Mesenchymal stem cell (in vitro differentiated cells and primary cell): ENCODE results near the gene MARVELD1.

ENCODE experiments used
- DNase-seq: peaks from one replicate; pipeline ENCODE4 v3.0.0-alpha.2; 2013
- H2AFZ ChIP-seq: one replicate; pipeline ENCODE4 v1.6.1; 2013; ENCODE audit warnings: low read depth, mild to moderate bottlenecking, control low read depth, inconsistent platforms, low read length, moderate library complexity
- H2AK5ac ChIP-seq: 2 replicates; pipeline ENCODE4 v1.6.1; 2013; ENCODE audit warnings: low read length, moderate library complexity, mild to moderate bottlenecking, inconsistent platforms; ENCODE audit not compliant: severe bottlenecking
- H2BK120ac ChIP-seq: one replicate; pipeline ENCODE4 v1.6.1; 2013; ENCODE audit warnings: low read depth, mild to moderate bottlenecking, inconsistent platforms, low read length, moderate library complexity
- H2BK12ac ChIP-seq, 2 experiments: one replicate each; pipeline ENCODE4 v1.6.1; 2013; ENCODE audit warnings: inconsistent platforms in 2 of 2, low read length in 2 of 2, mild to moderate bottlenecking in 2 of 2, moderate library complexity in 2 of 2, control low read depth in 1 of 2
- H2BK15ac ChIP-seq: one replicate; pipeline ENCODE4 v1.6.1; 2013; ENCODE audit warnings: mild to moderate bottlenecking, low read depth, inconsistent platforms; ENCODE audit not compliant: poor library complexity, severe bottlenecking
- H2BK5ac ChIP-seq: 2 replicates; pipeline ENCODE4 v1.6.1; 2013; ENCODE audit warnings: low read depth, mild to moderate bottlenecking, low read length, control low read depth, inconsistent platforms; ENCODE audit not compliant: poor library complexity, severe bottlenecking
- H3K14ac ChIP-seq, 2 experiments: one replicate each; pipeline ENCODE4 v1.6.1; 2013; ENCODE audit warnings: inconsistent platforms in 2 of 2, low read length in 2 of 2, control low read depth in 1 of 2, mild to moderate bottlenecking in 1 of 2, moderate library complexity in 1 of 2
- H3K18ac ChIP-seq, 2 experiments: one replicate each; pipeline ENCODE4 v1.6.1; 2013; ENCODE audit warnings: inconsistent platforms in 2 of 2, low read length in 2 of 2, control low read depth in 1 of 2, low read depth in 1 of 2, mild to moderate bottlenecking in 1 of 2
- H3K23ac ChIP-seq, 2 experiments: one replicate each; pipeline ENCODE4 v1.6.1; 2013; ENCODE audit warnings: inconsistent platforms in 2 of 2, low read length in 2 of 2, mild to moderate bottlenecking in 2 of 2, moderate library complexity in 2 of 2, control low read depth in 1 of 2
- H3K27ac ChIP-seq: 2 replicates; pipeline ENCODE4 v1.5.1; 2013; ENCODE audit warnings: mild to moderate bottlenecking, moderate library complexity, low read length, control low read depth, inconsistent platforms; ENCODE audit not compliant: poor library complexity, severe bottlenecking
- H3K27me3 ChIP-seq, 2 experiments: 2 replicates each; pipeline versions ENCODE4 v1.6.1 to v1.7.0; 2013; ENCODE audit warnings: low read length in 2 of 2, mild to moderate bottlenecking in 2 of 2, moderate library complexity in 2 of 2, control low read depth in 1 of 2, inconsistent platforms in 1 of 2; ENCODE audit not compliant: control insufficient read depth in 1 of 2, insufficient read depth in 1 of 2
- H3K36me3 ChIP-seq, 2 experiments: 2 replicates each; pipeline versions ENCODE4 v1.6.1 to v1.7.0; 2013; ENCODE audit warnings: low read length in 2 of 2, control low read depth in 1 of 2, inconsistent platforms in 1 of 2, low read depth in 1 of 2, mild to moderate bottlenecking in 1 of 2; ENCODE audit not compliant: insufficient read depth in 2 of 2, control insufficient read depth in 1 of 2
- H3K4ac ChIP-seq, 2 experiments: one replicate each; pipeline ENCODE4 v1.6.1; 2013; ENCODE audit warnings: inconsistent platforms in 2 of 2, low read length in 2 of 2, mild to moderate bottlenecking in 2 of 2, moderate library complexity in 2 of 2, control low read depth in 1 of 2, low read depth in 1 of 2
- H3K4me1 ChIP-seq: 2 replicates; pipeline ENCODE4 v1.6.1; 2013; ENCODE audit warnings: low read depth, low read length, control low read depth; ENCODE audit not compliant: control insufficient read depth, insufficient read depth
- H3K4me2 ChIP-seq: 2 replicates; pipeline ENCODE4 v1.6.1; 2013; ENCODE audit warnings: low read length, mild to moderate bottlenecking, inconsistent platforms; ENCODE audit not compliant: poor library complexity, severe bottlenecking
- H3K4me3 ChIP-seq, 2 experiments: 2 replicates each; pipeline versions ENCODE4 v1.5.1 to v1.7.0; 2013; ENCODE audit warnings: low read length in 2 of 2, mild to moderate bottlenecking in 2 of 2, control low read depth in 1 of 2, low read depth in 1 of 2; ENCODE audit not compliant: insufficient read depth in 1 of 2
- H3K79me1 ChIP-seq: replicated peaks from 2 replicates; pipeline ENCODE4 v1.6.1; 2013; ENCODE audit warnings: mild to moderate bottlenecking, control low read depth, low read length, inconsistent platforms; ENCODE audit not compliant: poor library complexity, severe bottlenecking
- H3K9ac ChIP-seq: 2 replicates; pipeline ENCODE4 v1.7.0; 2013; ENCODE audit warnings: mild to moderate bottlenecking, low read length, moderate library complexity
- H3K9me3 ChIP-seq: 2 replicates; pipeline ENCODE4 v1.7.0; 2013; ENCODE audit warnings: mild to moderate bottlenecking, low read length; ENCODE audit not compliant: control insufficient read depth
- H4K8ac ChIP-seq: one replicate; pipeline ENCODE4 v1.6.1; 2013; ENCODE audit warnings: inconsistent platforms, mild to moderate bottlenecking, low read length, moderate library complexity
- H4K91ac ChIP-seq: one replicate; pipeline ENCODE4 v1.6.1; 2013; ENCODE audit warnings: mild to moderate bottlenecking, low read length, inconsistent platforms
- WGBS: methylation state at CpG from one replicate; pipeline ENCODE4 v1.1.7; 2013; ENCODE audit warnings: mixed read lengths; 5-methylcytosine and 5-hydroxymethylcytosine counted together

MARVELD1 gene

DNA sequence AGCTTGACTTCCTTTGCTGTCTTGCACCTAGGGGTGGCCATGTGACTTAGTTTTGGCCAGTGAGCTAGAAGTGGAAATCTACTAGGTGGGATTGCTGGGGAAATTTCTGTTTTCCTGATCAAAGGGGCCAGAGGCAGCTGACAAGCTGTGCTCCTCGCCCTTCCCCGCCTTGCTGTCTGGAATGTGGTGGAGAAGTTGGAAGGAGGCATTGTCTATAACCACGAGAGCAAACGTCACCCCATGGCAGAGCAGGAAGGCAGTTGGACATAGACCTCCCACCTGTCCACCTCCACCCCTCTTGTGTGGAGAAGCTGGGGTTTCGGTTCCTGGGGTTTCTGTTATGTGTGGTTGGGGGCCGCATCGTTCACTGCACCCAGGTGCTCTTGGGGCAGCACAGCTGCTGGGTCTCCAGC is 51.0 kb downstream of the MARVELD1 start:
- H2BK15ac ChIP-seq, result no peak overlapping the region
- H3K4me1 ChIP-seq, result peaks cover 29% of the 10 kb centered on the region
- no peak overlapping the region for H3K14ac ChIP-seq
- H2AFZ ChIP-seq, result no peak overlapping the region
- WGBS, result 94% methylated on average over 6 of the region's 7 CpGs
- H2BK5ac ChIP-seq, result no peak overlapping the region
- H3K79me1 ChIP-seq, result peaks cover 10% of the 10 kb centered on the region
- peaks cover 33 to 41% of the 10 kb centered on the region in 2 experiments for H3K36me3 ChIP-seq
- H3K23ac ChIP-seq, result no peak overlapping the region
- no peak overlapping the region for H2AK5ac ChIP-seq
- no peak overlapping the region for H3K4ac ChIP-seq
- no peak for DNase-seq
- no peak overlapping the region for H4K91ac ChIP-seq
- H3K18ac ChIP-seq, result no peak overlapping the region
- H3K4me2 ChIP-seq, result no peak overlapping the region
- H3K9me3 ChIP-seq, result no peaks in the 10 kb centered on the region
- no peak overlapping the region for H3K9ac ChIP-seq
- no peak overlapping the region for H3K4me3 ChIP-seq
- no peak overlapping the region for H2BK120ac ChIP-seq
- no peak overlapping the region for H3K27ac ChIP-seq
- no peak overlapping the region for H2BK12ac ChIP-seq
- H4K8ac ChIP-seq, result no peak overlapping the region
- peaks cover 4 to 17% of the 10 kb centered on the region in 2 experiments for H3K27me3 ChIP-seq

GRCh38 chr10:97765201-97765600 is 51.7 kb downstream of the MARVELD1 start:
- Histone ChIP-seq H4K91ac (no peak overlapping the region), H2AFZ (no peak overlapping the region), H3K27ac (no peak overlapping the region), H3K36me3 (peaks cover 26 to 34% of the 10 kb centered on the region in 2 experiments), H3K4me1 (peaks cover 29% of the 10 kb centered on the region), H2BK12ac (no peak overlapping the region), H4K8ac (no peak overlapping the region), H3K4me2 (no peak overlapping the region), H3K18ac (no peak overlapping the region), H3K4ac (no peak overlapping the region), H3K9ac (no peak overlapping the region), H3K23ac (no peak overlapping the region), H3K4me3 (no peak overlapping the region), H3K27me3 (peaks cover 10 to 23% of the 10 kb centered on the region in 2 experiments), H3K9me3 (no peaks in the 10 kb centered on the region), H3K79me1 (peaks cover 4% of the 10 kb centered on the region), H2BK120ac (no peak overlapping the region), H2BK5ac (no peak overlapping the region), H2BK15ac (no peak overlapping the region), H3K14ac (no peak overlapping the region), H2AK5ac (no peak overlapping the region)
- 95% methylated on average over 15 of the region's 15 CpGs for WGBS
- no peak for DNase-seq

GRCh38 chr10:97766106-97766810 is 52.7 kb downstream of the MARVELD1 start:
- Histone ChIP-seq H3K4ac (no peak overlapping the region), H3K27ac (no peak overlapping the region), H4K91ac (no peak overlapping the region), H2BK12ac (no peak overlapping the region), H3K4me1 (peaks cover 32% of the 10 kb centered on the region), H3K27me3 (peaks cover 21 to 34% of the 10 kb centered on the region in 2 experiments), H3K36me3 (peaks cover 16 to 23% of the 10 kb centered on the region in 2 experiments), H4K8ac (no peak overlapping the region), H3K23ac (no peak overlapping the region), H2BK120ac (no peak overlapping the region), H3K4me2 (no peak overlapping the region), H3K9me3 (no peaks in the 10 kb centered on the region), H2BK5ac (no peak overlapping the region), H3K18ac (no peak overlapping the region), H2AFZ (no peak overlapping the region), H2BK15ac (no peak overlapping the region), H3K79me1 (no peaks in the 10 kb centered on the region), H2AK5ac (no peak overlapping the region), H3K9ac (no peak overlapping the region), H3K4me3 (no peak overlapping the region), H3K14ac (no peak overlapping the region)
- no peak for DNase-seq
- WGBS, result 87% methylated on average over 13 of the region's 13 CpGs

DNA sequence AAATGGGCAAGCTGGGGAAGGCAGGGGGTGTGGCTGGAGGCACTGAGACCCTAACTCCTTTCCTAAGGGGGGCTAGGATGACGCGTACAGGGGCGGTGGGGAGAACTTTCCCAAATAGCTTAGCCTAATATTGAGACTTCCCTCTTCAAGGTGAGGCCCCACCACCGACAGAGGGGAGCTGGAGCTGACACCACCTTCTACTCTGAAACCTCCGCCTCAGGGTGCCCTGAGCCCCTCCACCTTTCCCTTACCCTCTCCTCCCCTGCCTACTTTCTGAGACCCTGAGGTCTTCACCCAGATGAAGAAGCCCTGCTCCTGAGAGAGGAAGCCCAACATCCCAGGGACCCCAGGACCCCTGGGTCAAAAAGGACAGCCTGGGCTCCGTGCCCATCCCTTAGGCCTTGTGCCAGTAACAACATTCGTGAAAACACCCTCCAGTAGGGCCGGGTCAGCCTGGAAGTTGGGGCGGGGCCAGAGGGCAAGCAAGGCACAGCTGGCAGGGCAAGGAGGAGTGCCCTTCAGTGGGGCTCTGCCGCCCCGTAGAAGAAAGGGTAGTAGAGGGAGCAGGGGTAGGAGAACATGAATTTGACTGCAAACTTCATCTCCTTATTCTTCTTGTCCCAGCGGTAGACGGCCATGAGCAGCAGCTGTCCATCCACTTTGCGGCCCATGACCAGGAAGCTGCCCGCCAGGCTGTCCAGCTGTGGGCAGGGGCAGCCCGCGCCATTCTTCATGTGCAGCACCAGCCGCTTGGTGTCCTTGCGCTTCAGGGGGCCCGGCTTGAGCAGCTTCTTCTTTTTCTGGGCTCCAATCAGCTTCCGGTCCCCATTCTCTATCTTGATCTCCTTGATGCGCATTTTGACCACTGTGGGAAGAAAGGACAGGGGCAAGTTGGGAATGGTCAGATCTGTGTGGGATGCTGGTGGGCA is 53.7 kb downstream of the MARVELD1 start:
- Histone ChIP-seq H3K4ac (no peak overlapping the region), H4K91ac (no peak overlapping the region), H2BK12ac (no peak overlapping the region), H3K27me3 (peaks cover 25 to 42% of the 10 kb centered on the region in 2 experiments), H3K27ac (no peak overlapping the region), H2AFZ (no peak overlapping the region), H4K8ac (no peak overlapping the region), H3K14ac (no peak overlapping the region), H2BK5ac (no peak overlapping the region), H2BK120ac (no peak overlapping the region), H3K23ac (no peak overlapping the region), H3K4me2 (no peak overlapping the region), H3K18ac (no peak overlapping the region), H3K79me1 (no peaks in the 10 kb centered on the region), H2AK5ac (no peak overlapping the region), H3K4me1 (peaks cover 33% of the 10 kb centered on the region), H3K9ac (no peak overlapping the region), H3K4me3 (no peak overlapping the region), H2BK15ac (no peak overlapping the region), H3K9me3 (no peaks in the 10 kb centered on the region), H3K36me3 (peaks cover 6 to 15% of the 10 kb centered on the region in 2 experiments)
- 97% methylated on average over 22 of the region's 22 CpGs for whole genome bisulfite sequencing
- no peak for DNase-seq
